Middle frontal gyrus (tissue), 1 donor: ENCODE measurements around the gene NDUFA11.
A peak's percentile ranks its signal among the peaks of the same experiment; 100 is the strongest.

Experiments
- DNase-seq: peaks from one replicate; pipeline ENCODE4 v3.0.0-alpha.2; 2015; ENCODE audit warnings: low spot score; ENCODE audit errors: extremely low spot score

The NDUFA11 gene

DNA sequence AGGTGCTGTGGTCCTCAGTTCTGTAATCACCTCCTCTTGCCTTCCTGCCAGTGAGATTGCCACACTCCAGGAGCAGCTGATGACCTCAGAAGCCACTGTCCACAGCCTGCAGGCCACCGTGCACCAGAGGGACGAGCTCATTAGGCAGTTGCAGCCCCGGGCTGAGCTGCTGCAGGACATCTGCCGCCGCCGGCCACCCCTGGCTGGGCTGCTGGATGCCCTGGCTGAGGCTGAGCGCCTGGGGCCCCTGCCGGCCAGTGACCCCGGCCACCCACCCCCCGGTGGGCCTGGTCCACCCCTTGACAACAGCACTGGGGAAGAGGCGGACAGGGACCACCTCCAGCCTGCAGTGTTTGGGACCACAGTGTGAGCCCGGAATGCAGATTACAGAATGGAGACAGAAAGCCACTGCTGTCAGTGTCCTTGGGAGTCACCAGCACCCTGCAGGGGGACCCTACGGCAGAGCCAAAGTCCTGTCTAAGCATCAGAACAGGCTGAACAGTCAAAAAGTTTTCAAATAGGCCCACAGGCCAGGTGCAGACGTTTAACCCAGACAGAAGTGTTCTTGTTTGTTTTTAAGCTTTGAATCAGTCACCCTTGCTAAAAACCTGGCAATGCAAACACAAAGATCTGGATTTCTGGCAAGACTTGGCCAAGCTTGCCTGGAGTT is 5.3 kb upstream of the NDUFA11 start:
- no peak for DNase-seq

GRCh38 chr19:5907241-5907640 is 3.7 kb upstream of the NDUFA11 start:
- DNase-seq: no peak

DNA sequence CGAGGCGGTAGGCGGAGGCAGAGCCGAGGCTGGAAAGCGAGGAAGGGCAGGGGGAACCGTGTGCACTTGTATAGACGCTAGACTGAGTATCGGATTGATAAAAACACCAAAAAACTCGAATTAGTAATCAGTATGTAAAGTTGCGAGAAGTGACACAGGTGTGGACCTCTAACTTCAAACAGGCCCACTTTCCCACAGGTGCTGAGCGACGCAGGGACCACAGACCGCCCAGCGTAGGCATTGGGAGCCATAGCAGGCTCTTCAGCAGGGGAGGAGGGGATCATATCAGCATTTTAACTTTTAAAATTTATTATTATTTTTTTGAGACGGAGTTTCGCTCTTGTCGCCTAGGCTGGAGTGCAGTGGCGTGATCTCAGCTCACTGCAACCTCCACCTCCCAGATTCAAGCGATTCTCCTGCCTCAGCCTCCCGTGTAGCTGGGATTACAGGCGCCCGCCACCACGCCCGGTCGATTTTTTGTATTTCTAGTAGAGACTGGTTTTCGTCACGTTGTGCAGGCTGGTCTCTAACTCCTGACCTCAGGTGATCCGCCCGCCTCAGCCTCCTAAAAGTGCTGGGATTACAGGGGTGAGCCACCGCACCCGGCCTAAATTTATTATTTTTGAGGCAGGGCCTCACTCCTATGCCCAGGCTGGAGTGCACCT is 1.7 kb upstream of the NDUFA11 start:
- no peak for DNase-seq

DNA sequence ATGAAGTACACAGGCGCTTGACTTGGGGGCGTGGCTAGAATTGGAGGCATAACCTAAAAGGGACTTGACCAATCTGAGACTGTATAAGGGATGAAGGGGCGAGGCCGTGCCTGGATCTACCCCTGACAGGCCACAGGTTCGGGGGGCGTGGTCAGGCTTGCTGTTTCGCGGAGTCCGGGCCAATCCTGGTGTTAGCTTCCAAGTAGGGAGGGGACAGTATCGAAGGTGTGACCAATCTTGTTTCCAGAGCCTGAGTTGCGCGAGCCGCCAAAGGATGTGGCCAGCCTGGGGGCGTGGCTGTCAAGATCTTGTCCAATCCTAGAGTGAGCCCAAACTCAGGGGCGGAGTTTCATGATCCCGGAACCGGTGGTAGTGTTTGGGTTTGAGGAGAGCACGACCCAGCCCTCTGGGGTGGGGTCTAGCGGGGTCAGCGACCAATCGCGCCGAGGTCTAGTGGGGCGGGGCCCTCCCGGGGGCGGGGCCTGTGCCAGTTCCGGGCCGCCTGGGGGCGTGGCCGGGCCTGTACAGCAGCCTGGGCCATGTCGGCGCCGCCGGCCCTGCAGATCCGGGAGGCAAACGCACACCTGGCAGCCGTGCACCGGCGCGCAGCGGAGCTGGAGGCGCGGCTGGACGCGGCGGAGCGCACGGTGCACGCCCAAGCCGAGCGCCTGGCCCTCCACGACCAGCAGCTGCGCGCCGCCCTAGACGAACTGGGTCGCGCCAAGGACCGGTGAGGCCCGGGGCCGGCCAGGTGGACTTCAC is 943 bp upstream of the NDUFA11 start, which contains the start of gene VMAC:
VMAC (plus strand) TSS at position 521 of the 762 bp plus-strand sequence; CDS start at position 540, 19 bp downstream.
- DNase-seq: peak; percentile 99

DNA sequence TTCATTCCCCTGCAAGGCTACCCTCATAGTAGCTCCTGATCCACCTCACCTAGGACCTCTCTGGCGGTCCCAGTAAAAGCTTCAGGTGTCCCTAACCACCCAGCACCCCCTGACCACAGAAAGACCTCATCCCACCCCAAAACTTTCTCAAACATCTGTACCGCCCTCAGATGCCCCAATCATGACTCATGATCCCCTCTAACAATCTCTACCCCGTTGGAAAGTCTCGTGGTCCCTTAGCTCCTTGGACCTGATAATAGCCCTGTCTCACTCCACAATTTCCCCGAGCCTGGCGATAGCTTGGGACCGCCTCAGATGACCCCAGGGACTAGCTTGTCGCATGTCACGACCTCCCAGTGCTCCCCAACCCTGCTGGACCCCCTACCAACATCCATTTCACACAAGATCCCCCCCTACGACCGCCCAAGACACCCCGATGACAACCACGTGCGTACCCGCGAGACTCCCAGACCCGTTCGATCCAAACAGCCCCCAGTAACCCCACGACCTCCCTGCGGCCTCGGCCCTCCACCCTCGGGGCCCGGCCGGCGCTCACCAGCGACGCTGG is 450 bp downstream of the NDUFA11 start:
- DNase-seq: no peak

GRCh38 chr19:5900976-5901375 is 2.6 kb downstream of the NDUFA11 start:
- DNase-seq: no peak

DNA sequence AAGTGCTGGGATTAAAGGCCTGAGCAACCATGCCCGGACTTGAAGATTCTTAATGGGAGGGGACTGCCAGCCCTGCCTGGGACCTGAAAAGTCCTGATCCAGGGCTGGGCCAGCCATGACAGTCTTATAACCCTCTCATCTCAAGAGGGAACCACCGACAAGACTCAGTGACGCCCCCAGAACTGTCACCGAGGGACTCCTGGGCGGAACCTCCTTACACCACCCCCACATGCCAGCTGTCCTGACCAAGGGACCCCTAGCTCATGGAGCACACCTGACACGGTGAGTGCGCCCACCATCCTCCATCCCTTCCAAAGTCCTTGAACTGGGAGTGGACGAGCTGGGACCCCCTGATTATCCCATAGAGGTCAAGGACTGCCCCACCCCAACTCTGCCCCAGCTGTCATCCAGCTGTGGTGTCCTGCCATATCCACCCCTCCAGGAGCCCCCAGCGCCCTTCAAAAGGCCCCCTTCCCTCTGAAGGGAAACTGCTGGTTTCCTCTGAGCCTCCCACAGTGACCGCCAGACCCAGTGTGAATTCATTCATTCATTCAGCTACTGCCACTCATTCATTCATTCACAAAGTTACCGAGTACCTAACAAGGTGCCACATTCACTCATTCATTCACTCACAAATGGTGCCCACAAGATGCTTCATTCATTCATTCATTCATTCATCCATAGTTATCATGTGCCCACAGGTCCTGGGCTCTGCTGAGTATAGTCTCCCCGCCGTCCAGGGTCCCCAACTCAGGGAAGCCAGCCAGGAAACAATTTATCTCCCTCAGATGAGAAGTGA is 3.7 kb downstream of the NDUFA11 start:
- DNase-seq: no peak

DNA sequence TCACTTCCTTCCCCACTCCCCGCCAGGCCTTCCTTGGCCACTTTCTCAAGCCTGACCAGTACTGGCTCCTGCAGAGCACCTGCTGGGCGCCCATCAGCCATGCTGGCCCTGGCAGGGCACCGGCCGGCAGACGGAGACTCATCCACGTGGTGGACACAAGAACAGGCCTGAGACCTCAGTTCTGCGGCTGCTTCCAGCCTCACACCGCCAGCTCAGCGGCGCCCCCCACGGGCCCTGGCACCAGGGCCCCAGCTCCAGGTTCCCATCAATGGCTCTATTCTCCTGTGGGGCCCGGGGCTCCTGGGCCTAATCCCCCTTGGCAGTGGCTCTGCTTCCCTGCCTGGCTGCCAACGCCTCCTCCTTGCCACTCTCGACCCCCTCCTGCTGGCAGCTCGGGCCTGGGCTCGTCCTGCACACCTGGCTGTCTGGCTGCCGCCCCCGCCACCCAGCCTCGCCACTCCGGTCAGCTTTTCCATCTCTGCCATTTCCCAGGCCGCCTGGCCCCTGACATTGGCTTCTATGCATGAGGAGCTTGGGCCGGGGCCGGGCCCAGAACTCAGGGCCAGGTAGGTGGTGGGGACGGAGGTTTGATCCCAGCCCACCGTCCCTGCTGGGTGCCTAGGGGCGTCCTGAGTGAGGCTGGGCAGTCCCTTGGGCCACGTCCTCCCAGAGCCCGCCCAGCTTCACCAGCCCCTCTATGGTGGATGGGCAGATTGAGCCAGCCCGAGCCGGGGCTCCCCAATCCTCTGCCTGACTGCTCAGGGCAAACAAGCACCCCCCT is 6.2 kb downstream of the NDUFA11 start:
- DNase-seq: no peak

- no peak for DNase-seq
Measured at GRCh38 chr19:5896365-5897076, 7.1 kb downstream of the NDUFA11 start.

- DNase-seq: no peak
Measured at GRCh38 chr19:5895890-5896289, 7.7 kb downstream of the NDUFA11 start.

DNA sequence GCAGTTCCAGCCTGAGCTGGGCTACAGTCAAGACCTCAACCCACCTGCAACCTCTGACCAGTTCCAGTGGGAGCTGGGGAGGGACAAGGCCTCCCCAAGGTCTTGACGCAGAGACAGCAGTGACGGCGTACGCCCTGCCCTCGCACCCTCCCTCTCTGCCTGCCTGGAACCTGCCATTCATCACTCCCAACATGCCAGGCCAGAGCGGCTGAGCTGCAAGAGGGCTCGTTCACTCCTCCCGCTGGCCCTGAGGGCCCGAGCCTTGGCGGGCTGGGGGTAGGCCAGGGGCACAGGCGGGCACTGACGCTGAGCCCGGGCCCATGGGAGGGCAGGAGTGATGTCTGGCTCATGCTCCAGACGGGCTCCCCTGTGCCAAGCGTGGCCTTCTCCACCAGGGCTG is 8.2 kb downstream of the NDUFA11 start:
- no peak for DNase-seq

GRCh38 chr19:5894704-5895349 is 8.8 kb downstream of the NDUFA11 start:
- no peak for DNase-seq

DNA sequence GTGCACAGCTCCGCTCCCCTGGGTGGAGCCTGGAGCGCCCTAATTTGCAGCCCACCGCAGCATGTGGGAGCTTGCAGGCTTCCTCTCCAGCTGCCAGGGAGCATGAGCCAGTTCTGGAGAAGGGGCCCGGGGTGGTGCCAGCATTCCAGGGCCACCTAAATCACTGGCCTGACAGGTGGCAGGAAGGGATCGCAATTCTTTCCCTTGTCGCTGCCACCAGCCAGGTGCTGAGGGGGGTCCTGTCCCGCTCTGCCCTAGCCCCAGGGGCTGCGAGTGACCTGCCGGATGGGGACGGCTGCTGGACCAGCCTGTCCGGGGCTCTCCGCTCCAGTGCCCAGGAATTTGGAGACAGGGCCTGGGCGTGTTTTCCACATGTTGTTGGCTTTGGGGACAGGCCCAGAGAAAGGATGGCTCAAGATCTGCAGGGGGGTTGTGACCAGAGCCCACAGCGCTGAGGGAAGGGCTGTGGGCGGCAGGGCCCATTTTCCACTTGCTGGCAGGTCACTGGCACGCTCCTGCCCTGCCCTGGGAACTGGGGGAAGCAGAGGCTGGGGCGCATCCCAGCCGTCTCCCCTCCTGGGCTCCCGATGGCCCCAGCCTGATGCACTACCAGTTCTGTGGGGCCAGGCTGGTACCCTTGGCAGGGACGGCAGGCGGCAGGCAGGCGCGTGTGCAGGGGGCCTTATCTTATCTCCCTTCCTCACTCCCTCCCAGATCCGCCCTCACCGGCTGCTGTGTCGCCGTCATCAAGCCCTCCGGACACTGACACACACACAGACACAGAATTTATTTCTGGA is 9.5 kb downstream of the NDUFA11 start:
- DNase-seq: no peak

DNA sequence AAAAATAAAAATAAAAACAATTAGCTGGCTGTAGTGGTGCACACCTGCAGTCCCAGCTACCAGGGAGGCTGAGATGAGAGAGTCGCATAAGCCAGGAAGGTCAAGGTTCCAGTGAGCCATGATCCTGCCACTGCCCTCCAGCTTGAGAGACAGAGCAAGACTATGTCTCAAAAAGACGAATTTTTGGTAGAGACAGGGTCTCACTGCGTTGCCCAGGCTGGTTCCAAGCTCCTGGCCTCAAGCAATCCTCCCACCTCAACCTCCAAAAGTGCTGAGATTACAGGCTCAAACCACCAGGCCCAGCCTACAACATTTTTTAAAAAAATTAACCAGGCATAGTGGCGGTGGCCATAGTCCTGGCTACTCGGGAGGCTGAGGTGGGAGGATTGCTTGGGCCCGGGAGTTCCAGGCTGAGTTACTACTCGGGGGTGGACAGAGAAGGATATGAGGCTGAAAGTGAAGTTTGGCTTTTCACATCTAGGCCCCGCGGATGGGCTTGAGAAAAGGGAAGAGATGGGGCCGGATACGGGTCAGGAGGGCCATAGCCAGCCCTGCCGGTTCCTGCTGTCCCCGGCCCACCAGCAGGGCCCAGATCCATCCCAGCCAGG is 10.2 kb downstream of the NDUFA11 start:
- no peak for DNase-seq

DNA sequence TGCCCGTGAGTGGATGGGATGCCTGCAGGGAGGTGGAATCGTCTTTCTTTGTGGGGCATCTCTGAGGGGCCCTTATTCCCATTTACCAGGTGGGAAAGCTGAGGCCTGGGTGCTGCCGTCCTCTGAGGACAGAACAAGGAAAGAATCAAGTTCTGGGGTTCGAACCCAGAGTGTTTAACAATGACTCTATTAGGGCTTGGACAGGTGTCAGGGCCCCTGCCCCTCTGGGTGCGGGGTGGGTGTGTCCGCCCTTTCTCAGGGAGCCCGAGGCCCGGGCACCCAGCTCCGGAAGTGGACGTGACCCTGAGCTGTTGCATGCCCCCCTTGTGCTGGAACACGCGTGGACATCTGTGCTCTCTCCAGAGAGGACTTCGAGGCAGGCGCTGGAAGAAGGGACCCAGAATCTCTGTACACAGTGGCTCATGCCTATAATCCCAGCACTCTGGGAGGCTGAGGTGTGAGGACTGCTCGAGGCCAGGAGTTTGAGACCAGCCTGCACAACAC is 10.8 kb downstream of the NDUFA11 start:
- DNase-seq: no peak

GRCh38 chr19:5891938-5892771 is 11.4 kb downstream of the NDUFA11 start:
- DNase-seq: no peak

- no peak for DNase-seq
Measured at GRCh38 chr19:5891572-5891937, 12.0 kb downstream of the NDUFA11 start.
